Astrocyte (in vitro differentiated cells and primary cell): ENCODE results near the gene INKA1. TPM values are rescaled to one million over a fixed set of nuclear protein-coding genes. Genes with fewer than 3 reads are reported as not detected.

ENCODE experiments used
- DNase-seq: peaks from one replicate; pipeline ENCODE4 v3.0.0-alpha.2; 2010; ENCODE audit warnings: low read depth
- FAIRE-seq: peaks from 2 replicates; lab custom pipeline; 2011; peaks lifted over from hg19 to GRCh38; lab: Jason Lieb, UNC
- H2AFZ ChIP-seq: 2 replicates; pipeline ENCODE4 v1.6.0; 2012; ENCODE audit warnings: low read depth, low read length, inconsistent platforms
- H3K27ac ChIP-seq: 2 replicates; pipeline ENCODE4 v1.5.1; 2011; ENCODE audit warnings: low read depth, low read length, inconsistent platforms
- H3K27me3 ChIP-seq: 2 replicates; pipeline ENCODE4 v1.6.0; 2011; ENCODE audit warnings: low read length, inconsistent platforms; ENCODE audit not compliant: insufficient read depth
- H3K36me3 ChIP-seq: 2 replicates; pipeline ENCODE4 v1.5.1; 2011; ENCODE audit warnings: low read length, inconsistent platforms; ENCODE audit not compliant: insufficient read depth
- H3K4me1 ChIP-seq: 2 replicates; pipeline ENCODE4 v1.5.1; 2011; ENCODE audit warnings: low read length, inconsistent platforms; ENCODE audit not compliant: insufficient read depth
- H3K4me2 ChIP-seq: 2 replicates; pipeline ENCODE4 v1.6.0; 2012; ENCODE audit warnings: low read length, inconsistent platforms
- H3K4me3 ChIP-seq: 2 replicates; pipeline ENCODE4 v1.5.1; 2011; ENCODE audit warnings: low read depth, mild to moderate bottlenecking, low read length, inconsistent platforms; ENCODE audit not compliant: insufficient read depth
- H3K79me2 ChIP-seq: 2 replicates; pipeline ENCODE4 v1.6.0; 2012; ENCODE audit warnings: mild to moderate bottlenecking, low read length, inconsistent platforms; ENCODE audit not compliant: insufficient read depth
- H3K9ac ChIP-seq: 2 replicates; pipeline ENCODE4 v1.6.0; 2012; ENCODE audit warnings: mild to moderate bottlenecking, low read length, inconsistent platforms
- H3K9me3 ChIP-seq: 2 replicates; pipeline ENCODE4 v1.5.1; 2012; ENCODE audit warnings: low read depth, mild to moderate bottlenecking, low read length, inconsistent platforms; ENCODE audit not compliant: insufficient read depth
- H4K20me1 ChIP-seq: 2 replicates; pipeline ENCODE4 v1.6.0; 2012; ENCODE audit warnings: low read length, inconsistent platforms; ENCODE audit not compliant: insufficient read depth
- H3K27ac Mint-ChIP-seq: one replicate; pipeline ENCODE4 v1.8.0; 2021; ENCODE audit warnings: mild to moderate bottlenecking, mixed read lengths; ENCODE audit not compliant: unreplicated experiment
- H3K27me3 Mint-ChIP-seq: one replicate; pipeline ENCODE4 v1.8.0; 2021; ENCODE audit warnings: low read depth, mixed read lengths; ENCODE audit not compliant: unreplicated experiment
- H3K36me3 Mint-ChIP-seq: one replicate; pipeline ENCODE4 v1.8.0; 2021; ENCODE audit warnings: low read depth, mixed read lengths; ENCODE audit not compliant: unreplicated experiment
- H3K4me1 Mint-ChIP-seq: one replicate; pipeline ENCODE4 v1.8.0; 2021; ENCODE audit warnings: low read depth, mixed read lengths; ENCODE audit not compliant: unreplicated experiment
- H3K4me3 Mint-ChIP-seq: one replicate; pipeline ENCODE4 v1.8.0; 2021; ENCODE audit warnings: mild to moderate bottlenecking, moderate library complexity, mixed read lengths; ENCODE audit not compliant: unreplicated experiment
- H3K9me3 Mint-ChIP-seq: one replicate; pipeline ENCODE4 v1.8.0; 2021; ENCODE audit warnings: mild to moderate bottlenecking, mixed read lengths; ENCODE audit not compliant: unreplicated experiment
- CTCF ChIP-seq: IDR thresholded peaks from 2 replicates; pipeline ENCODE4 v1.5.1; 2011; ENCODE audit warnings: low read depth, mild to moderate bottlenecking, inconsistent platforms, low read length, moderate library complexity; ENCODE audit not compliant: insufficient read depth
- EZH2 ChIP-seq: IDR thresholded peaks from 2 replicates; pipeline ENCODE4 v1.6.1; 2012; ENCODE audit warnings: mild to moderate bottlenecking, low read length, inconsistent platforms; ENCODE audit not compliant: insufficient read depth
- total RNA-seq: library from RNA; stranded (reverse); gene quantifications from 2 replicates; pipeline ENCODE4 v1.2.1, GENCODE V29; 2021

Gene INKA1
- total RNA-seq, 1 donor from 2014 or later: 2.7 TPM

- H3K4me3 Mint-ChIP-seq: no peak overlapping the region
- H3K27me3 Mint-ChIP-seq: no peaks in the 10 kb centered on the region
- H3K4me1 Mint-ChIP-seq: no peaks in the 10 kb centered on the region
- H3K4me1 ChIP-seq: no peaks in the 10 kb centered on the region
- no peak overlapping the region for H3K27ac Mint-ChIP-seq
- no peak overlapping the region for H2AFZ ChIP-seq
- no peaks in the 10 kb centered on the region for H3K9me3 Mint-ChIP-seq
- no peak overlapping the region for H3K9ac ChIP-seq
- no peaks in the 10 kb centered on the region for H3K27me3 ChIP-seq
- H4K20me1 ChIP-seq: peaks cover 53% of the 10 kb centered on the region
- DNase-seq (no peak), FAIRE-seq (no peak)
- TF ChIP-seq CTCF: no peak
- TF ChIP-seq EZH2: no peak
- H3K4me2 ChIP-seq: no peak overlapping the region
- H3K9me3 ChIP-seq: no peaks in the 10 kb centered on the region
- H3K4me3 ChIP-seq: no peak overlapping the region
- no peak overlapping the region for H3K27ac ChIP-seq
- H3K79me2 ChIP-seq: peaks cover 77% of the 10 kb centered on the region
- H3K36me3 Mint-ChIP-seq: peaks cover 4% of the 10 kb centered on the region
- no peaks in the 10 kb centered on the region for H3K36me3 ChIP-seq
Observed at GRCh38 chr3:49763981-49764380, 39.1 kb upstream of the INKA1 start.

- peaks cover 62% of the 10 kb centered on the region for H4K20me1 ChIP-seq
- no peak overlapping the region for H3K27ac Mint-ChIP-seq
Observed at GRCh38 chr3:49769286-49769915, 33.7 kb upstream of the INKA1 start.

More at GRCh38 chr3:49769286-49769915, 33.7 kb upstream of the INKA1 start:
- no peak overlapping the region for H3K27ac ChIP-seq
- Mint-ChIP-seq H3K36me3 (peaks cover 4% of the 10 kb centered on the region), H3K4me3 (no peak overlapping the region), H3K9me3 (no peaks in the 10 kb centered on the region), H3K4me1 (peaks cover under 1% of the 10 kb centered on the region), H3K27me3 (no peaks in the 10 kb centered on the region)
- H3K4me2 ChIP-seq: no peak overlapping the region
- H3K4me1 ChIP-seq: no peaks in the 10 kb centered on the region
- TF ChIP-seq CTCF (no peak), EZH2 (no peak)
- no peak overlapping the region for H2AFZ ChIP-seq
- H3K4me3 ChIP-seq: no peak overlapping the region
- no peaks in the 10 kb centered on the region for H3K27me3 ChIP-seq
- peaks cover 89% of the 10 kb centered on the region for H3K79me2 ChIP-seq
- H3K36me3 ChIP-seq: no peaks in the 10 kb centered on the region
- no peaks in the 10 kb centered on the region for H3K9me3 ChIP-seq
- DNase-seq (no peak), FAIRE-seq (no peak)
- no peak overlapping the region for H3K9ac ChIP-seq
